ENCODE data around the gene CREB5.
A peak's percentile ranks its signal among the peaks of the same experiment; 100 is the strongest.

Gene CREB5

DNA sequence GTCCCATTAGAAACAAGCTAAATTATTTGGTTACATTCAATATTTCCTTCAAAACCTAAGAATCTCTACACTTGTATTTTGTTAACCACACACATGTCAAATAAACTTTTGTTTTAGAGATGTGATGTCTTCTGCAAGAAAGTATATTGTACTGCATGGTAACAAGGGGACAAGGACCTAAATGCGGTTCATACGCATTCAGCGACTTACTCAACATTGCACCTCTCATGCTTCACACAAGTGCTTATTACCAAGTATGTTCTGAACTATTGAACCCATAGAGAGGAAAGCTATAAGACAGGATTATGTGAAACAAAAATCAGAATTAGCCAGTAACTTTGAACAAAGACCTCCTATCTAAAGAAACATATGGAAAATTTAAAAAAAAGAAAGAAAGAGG is 68.3 kb downstream of the CREB5 start:
- no peak for DNase-seq

DNA sequence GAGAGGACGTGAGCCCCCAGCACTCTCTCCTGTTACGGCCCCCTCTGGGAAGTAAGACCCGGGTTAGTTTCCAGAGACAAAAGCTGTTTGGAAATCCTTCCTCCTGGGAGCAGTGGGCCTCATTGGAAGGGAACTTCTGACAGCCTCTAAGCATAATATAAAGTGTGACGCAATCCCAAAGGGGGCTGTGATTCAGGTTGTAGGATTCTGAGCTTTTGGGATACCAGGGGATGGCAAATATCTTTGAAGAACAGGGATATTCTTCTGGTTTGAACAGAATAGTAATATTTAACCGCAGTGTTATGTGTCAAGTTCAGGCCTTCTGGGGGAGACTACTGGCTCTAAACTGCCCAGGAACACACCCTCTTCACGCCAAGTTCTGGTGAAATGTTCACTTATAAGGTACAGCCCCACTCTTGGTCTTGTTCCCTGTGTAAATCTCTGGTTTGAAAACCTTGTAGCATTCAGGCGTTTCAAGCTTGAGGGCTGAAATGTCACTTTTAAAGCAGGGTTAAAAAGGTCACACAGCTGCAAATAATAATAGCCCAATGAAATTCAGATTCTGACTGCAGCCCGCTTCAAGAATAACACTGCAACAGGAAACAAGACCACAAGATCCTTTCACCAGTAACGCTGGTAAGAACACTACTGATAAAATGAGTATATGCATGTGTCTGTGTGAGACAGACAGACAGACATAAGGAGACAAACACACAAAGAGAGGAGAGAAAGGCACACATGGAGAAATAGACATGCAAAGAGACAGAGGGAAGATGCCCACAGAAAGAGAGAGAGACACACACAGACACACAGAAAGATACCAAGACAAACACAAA is 69.0 kb downstream of the CREB5 start:
- DNase-seq = peak in 1 of 5 experiments; percentile 32

GRCh38 chr7:28483112-28483511 is 70.8 kb downstream of the CREB5 start:
- no peak for DNase-seq

GRCh38 chr7:28483908-28484605 is 71.7 kb downstream of the CREB5 start:
- DNase-seq = no peak

GRCh38 chr7:28484606-28484935 is 72.3 kb downstream of the CREB5 start:
- no peak for DNase-seq

DNA sequence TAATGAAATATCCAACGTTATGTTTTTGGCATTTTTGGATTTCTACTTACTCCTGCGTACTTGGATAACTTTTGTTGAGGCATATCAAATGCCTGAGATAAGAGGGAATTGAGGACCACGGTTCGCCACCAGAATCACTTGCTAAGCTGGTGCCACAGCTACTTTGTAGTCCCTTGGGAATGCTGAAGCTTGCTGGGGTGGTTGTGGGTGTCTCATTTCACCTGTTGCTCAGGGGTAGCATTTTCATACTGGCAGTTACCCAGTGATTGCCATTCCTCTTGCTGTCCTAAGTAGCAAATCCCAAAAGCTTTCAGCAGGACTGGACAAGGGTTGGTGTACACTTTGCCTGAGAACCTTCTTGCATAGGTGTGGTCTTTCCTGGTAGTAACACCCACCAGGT is 75.2 kb downstream of the CREB5 start:
- DNase-seq = no peak

GRCh38 chr7:28488061-28488791 is 75.9 kb downstream of the CREB5 start:
- DNase-seq = no peak

- DNase-seq = no peak
Measured at GRCh38 chr7:28490831-28491230, 78.5 kb downstream of the CREB5 start.

DNA sequence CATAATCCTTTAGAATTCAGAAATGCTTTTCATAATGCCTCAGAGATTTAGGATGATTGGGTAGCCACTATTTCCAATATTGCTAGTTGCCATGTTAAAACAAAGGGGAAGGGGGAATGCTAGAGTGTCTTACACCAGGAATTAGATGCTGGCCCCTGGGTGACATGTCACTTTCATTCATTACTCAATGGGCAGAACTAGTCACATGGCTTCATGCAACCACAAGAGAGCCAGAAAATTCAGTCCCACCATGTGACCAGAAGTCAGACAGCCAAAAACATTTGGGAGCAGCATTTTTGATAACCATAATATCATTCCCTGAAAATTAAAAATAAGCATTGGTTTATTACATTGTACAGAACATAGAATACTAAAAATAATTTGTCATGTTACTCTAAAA is 81.2 kb downstream of the CREB5 start:
- no peak for DNase-seq

DNA sequence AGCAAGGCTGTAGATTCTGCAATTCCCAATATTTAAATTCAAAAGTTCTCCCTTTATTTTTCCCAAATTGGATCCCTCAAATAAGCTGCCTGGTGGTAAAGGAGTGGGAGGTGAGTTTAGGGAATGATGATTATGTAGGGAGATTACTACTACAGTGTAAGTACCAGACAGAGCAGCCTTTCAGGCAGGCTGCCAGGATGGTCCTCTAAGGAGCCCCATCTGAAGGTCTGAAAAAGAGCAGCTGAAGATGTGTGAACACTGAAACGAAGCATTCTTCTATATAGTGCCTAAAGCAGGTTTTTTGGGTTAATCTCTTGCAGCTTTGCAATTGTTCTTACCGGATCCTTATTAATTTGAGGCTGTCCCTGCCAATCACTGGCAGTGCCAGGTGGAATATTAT is 84.7 kb downstream of the CREB5 start:
- DNase-seq = no peak

DNA sequence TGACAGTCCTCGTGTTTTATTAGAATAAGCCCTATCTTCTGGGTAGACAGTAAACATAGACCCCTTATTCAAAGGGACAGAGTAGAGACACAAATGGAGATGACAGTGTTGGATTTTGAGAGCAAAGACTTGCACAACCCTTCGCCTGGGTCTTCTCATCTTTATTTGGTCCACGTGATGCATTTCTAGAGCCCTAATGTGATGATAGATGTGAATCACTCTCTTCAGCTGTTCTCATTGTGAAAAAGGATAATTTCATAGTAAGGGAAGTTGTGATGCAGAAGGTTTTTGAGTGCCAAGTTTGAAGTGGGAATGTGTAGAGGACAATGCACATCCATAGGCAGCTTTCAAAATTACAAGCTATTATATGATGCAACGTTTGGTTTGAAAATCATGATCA is 86.3 kb downstream of the CREB5 start:
- no peak for DNase-seq

GRCh38 chr7:28500138-28500537 is 87.8 kb downstream of the CREB5 start:
- peak in 1 of 5 experiments; percentile 17 for DNase-seq

DNA sequence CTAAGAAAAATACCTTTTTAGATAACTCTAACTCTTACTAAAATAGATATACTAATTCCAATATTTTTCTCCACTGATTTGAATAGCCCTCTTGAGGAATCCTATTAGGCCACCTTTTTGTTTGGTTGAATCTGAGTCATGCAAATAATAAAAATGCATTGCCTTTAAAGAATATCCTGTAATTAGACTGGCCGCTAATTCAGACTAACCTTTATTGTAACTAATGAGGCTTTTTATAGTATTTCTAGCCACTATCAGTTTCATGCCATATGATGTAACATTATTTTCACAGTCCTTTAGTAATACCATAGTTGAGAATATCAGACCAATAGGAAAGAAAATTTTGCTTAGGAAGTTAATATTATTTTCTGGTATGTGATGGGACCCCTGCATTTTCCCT is 90.1 kb downstream of the CREB5 start:
- DNase-seq = no peak

GRCh38 chr7:28503396-28503795 is 91.1 kb downstream of the CREB5 start:
- no peak for DNase-seq

GRCh38 chr7:28505014-28505413 is 92.7 kb downstream of the CREB5 start:
- no peak for DNase-seq

DNA sequence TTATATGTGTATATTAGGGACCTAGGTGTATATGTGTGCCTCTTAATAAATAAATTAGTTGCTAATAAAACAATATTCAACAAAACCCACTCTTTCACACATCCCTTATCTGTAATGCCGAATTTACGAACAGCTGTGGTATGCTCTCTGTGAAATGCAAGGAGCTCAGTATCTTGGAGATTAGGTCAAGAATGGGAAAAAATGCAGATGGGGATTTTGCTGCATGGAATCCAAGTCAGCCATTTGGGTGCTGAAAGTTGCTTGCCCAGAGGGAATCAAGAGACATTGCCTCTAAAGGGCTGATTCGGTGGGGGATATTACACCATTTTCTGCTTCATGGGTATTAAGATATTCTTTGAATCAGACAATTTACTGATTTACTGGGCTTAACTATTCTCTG is 93.5 kb downstream of the CREB5 start:
- no peak for DNase-seq

DNA sequence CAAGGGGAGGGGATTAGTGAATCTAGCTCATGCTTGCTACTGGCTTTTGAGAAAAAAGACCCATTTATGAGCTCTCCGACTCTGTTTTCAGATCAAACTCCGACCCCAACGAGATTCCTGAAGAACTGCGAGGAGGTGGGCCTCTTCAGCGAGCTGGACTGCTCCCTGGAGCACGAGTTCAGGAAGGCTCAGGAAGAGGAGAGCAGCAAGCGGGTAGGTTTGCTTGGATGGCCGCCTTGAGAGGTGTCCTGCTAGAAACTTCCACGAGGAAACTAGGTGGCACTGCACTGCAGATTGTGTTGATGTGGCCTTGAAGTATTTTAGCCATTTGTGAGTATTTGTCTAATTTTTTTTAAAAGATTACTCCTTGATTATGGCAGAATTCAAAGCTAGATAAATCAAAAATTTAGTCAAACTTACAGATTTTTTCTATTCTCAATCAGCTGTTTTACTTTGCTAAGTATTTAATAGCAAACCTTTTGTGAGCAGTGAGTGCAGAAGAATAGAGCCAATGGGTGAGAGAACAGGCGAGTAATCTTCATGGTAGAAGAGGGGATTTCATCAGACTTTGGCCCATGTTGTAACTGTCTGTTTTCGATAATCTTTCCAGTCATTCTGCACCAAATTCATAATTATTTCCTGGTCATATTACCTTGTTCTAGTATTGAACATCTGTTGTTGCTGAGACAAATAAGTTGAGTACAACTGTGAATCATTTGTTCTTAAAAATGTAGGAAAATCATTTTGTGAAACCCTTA is 95.4 kb downstream of the CREB5 start:
- DNase-seq = no peak

- no peak for DNase-seq
Measured at GRCh38 chr7:28509251-28510025, 97.1 kb downstream of the CREB5 start.

DNA sequence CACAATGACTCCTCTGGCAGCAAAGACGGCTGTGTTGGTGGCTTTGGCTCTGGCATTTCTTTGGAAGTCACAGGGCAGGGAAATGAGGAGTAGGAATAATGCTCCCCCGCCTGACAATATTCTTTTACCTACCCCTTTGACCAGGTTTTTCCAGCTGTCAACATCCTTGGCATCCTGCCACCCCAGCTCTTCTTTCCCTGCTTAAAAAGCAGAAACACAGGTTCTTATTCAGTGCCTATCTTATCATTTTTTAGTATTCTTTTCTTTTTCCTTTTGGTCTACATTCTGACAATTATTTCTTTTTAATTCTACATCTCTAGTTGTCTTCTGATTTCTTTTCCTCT is 97.7 kb downstream of the CREB5 start:
- DNase-seq = no peak

- DNase-seq = no peak
Measured at GRCh38 chr7:28512668-28513440, 100.5 kb downstream of the CREB5 start.

GRCh38 chr7:28516390-28517172 is 104.3 kb downstream of the CREB5 start:
- DNase-seq = no peak
